SH-SY5Y (cell line): ENCODE results near the gene BPIFA3.

ENCODE experiments used
- GATA2 ChIP-seq: IDR thresholded peaks from 2 replicates; pipeline ENCODE4 v1.6.1; 2011; ENCODE audit warnings: mild to moderate bottlenecking, low read depth, low read length
- GATA3 ChIP-seq: IDR thresholded peaks from 2 replicates; pipeline ENCODE4 v1.6.1; 2011; ENCODE audit warnings: low read depth, mild to moderate bottlenecking, low read length, moderate library complexity

- TF ChIP-seq GATA2 (no peak), GATA3 (no peak)
Measured at GRCh38 chr20:33177866-33178265, 39.3 kb upstream of the BPIFA3 start.
